HepG2 (cell line): ENCODE results near the gene VEGFA. TPM values are rescaled to one million over a fixed set of nuclear protein-coding genes. Genes with fewer than 3 reads are reported as not detected.

Source experiments
- ATAC-seq: fragments of 200-7000 bp; cut with Tn5 transposase; 3 replicates; pipeline ENCODE4 v1.9.1; 2020; ENCODE audit warnings: mild to moderate bottlenecking, moderate library complexity
- BruUV-seq: library from RNA; stranded (reverse); fragments of 400-500 nt; replicated peaks from 2 replicates; lab custom pipeline; 2021; lab: Mats Ljungman, UMichigan
- CTCF ChIA-PET: fragments of 300-600 bp; formaldehyde crosslinking; extraction: SDS; loops from one replicate; lab custom pipeline; 2021; ENCODE audit warnings: low total read pairs, inconsistent platforms, low intra/inter-chr PET ratio; lab: Yijun Ruan, JAX
- POLR2A ChIA-PET: fragments of 350-600 bp; sonication (Branson Sonifier 250); formaldehyde crosslinking; loops from one replicate; lab custom pipeline; 2020; ENCODE audit warnings: antibody characterized with exemption, inconsistent platforms; lab: Yijun Ruan, JAX
- DNase-seq: peaks from one replicate; pipeline ENCODE4 v3.0.0-alpha.2; 2015; ENCODE audit warnings: low spot score
- FAIRE-seq: peaks from 3 replicates; lab custom pipeline; 2011; peaks lifted over from hg19 to GRCh38; lab: Jason Lieb, UNC
- H2AFZ ChIP-seq: one replicate; pipeline ENCODE4 v1.6.1; 2011; ENCODE audit warnings: low read length, inconsistent platforms
- H3K27ac ChIP-seq: fragments of 300-600 bp; 3 replicates; pipeline ENCODE4 v1.8.0; 2011; ENCODE audit warnings: mixed run types, mild to moderate bottlenecking, mixed read lengths, low read length, inconsistent platforms; ENCODE audit not compliant: insufficient read depth; ENCODE audit errors: extremely low read length
- H3K27me3 ChIP-seq, 2 experiments: fragments of 200-600 bp in 1 of 2; 2 replicates in 1 of 2; 3 replicates in 1 of 2; pipeline versions ENCODE4 v1.6.0 to v1.8.0; 2011; ENCODE audit warnings: low read length in 2 of 2, mild to moderate bottlenecking in 2 of 2, moderate library complexity in 2 of 2, inconsistent platforms in 1 of 2; ENCODE audit not compliant: insufficient read depth in 2 of 2, control insufficient read depth in 1 of 2
- H3K36me3 ChIP-seq, 2 experiments: fragments of 200-600 bp in 1 of 2; replicated peaks in 1 of 2; 2 replicates in 1 of 2; 3 replicates in 1 of 2; pipeline versions ENCODE4 v1.5.1 to v1.8.0; 2011; ENCODE audit warnings: low read length in 2 of 2, inconsistent platforms in 1 of 2; ENCODE audit not compliant: insufficient read depth in 2 of 2, control insufficient read depth in 1 of 2
- H3K4me1 ChIP-seq: 2 replicates; pipeline ENCODE4 v1.5.1; 2012; ENCODE audit warnings: low read length, inconsistent platforms; ENCODE audit not compliant: insufficient read depth
- H3K4me2 ChIP-seq: 2 replicates; pipeline ENCODE4 v1.6.0; 2011; ENCODE audit warnings: low read depth, low read length, inconsistent platforms
- H3K4me3 ChIP-seq, 3 experiments: fragments of 200-600 bp in 1 of 3; sonication (generic), shearing (Covaris generic) in 1 of 3; replicated peaks in 1 of 3; 2 replicates each; pipeline ENCODE4 v1.5.1; 2011 to 2016; ENCODE audit warnings: low read length in 3 of 3, inconsistent platforms in 2 of 3, low read depth in 2 of 3, mild to moderate bottlenecking in 2 of 3, control low read depth in 1 of 3, mixed read lengths in 1 of 3; ENCODE audit not compliant: insufficient read depth in 1 of 3
- H3K79me2 ChIP-seq: one replicate; pipeline ENCODE4 v1.6.1; 2011; ENCODE audit warnings: low read length, inconsistent platforms; ENCODE audit not compliant: insufficient read depth
- H3K9ac ChIP-seq: 2 replicates; pipeline ENCODE4 v1.6.0; 2011; ENCODE audit warnings: mild to moderate bottlenecking, low read depth, low read length, inconsistent platforms; ENCODE audit not compliant: insufficient read depth
- H3K9me3 ChIP-seq: 2 replicates; pipeline ENCODE4 v1.5.1; 2012; ENCODE audit warnings: mild to moderate bottlenecking, low read length
- H4K20me1 ChIP-seq: 2 replicates; pipeline ENCODE4 v1.6.0; 2011; ENCODE audit warnings: inconsistent platforms, mild to moderate bottlenecking, low read length, moderate library complexity; ENCODE audit not compliant: insufficient read depth
- DMAP1 ChIP-seq: IDR thresholded peaks from 2 replicates; pipeline ENCODE4 v1.6.1; 2016
- KDM5B ChIP-seq: sonication (generic); formaldehyde crosslinking; IDR thresholded peaks from 2 replicates; pipeline ENCODE4 v1.4.0; 2020; ENCODE audit warnings: missing genetic modification reagents, mild to moderate bottlenecking, borderline replicate concordance
- LCORL ChIP-seq, 2 experiments: fragments of 450-650 bp in 1 of 2; sonication (generic) in 1 of 2; formaldehyde crosslinking in 1 of 2; IDR thresholded peaks; 2 replicates each; pipeline versions ENCODE4 v1.5.0 to v1.6.1; 2017 to 2020; ENCODE audit warnings: antibody characterized with exemption in 1 of 2, missing genetic modification reagents in 1 of 2
- MIXL1 ChIP-seq: IDR thresholded peaks from 2 replicates; pipeline ENCODE4 v1.6.1; 2016
- RFX3 ChIP-seq: IDR thresholded peaks from 2 replicates; pipeline ENCODE4 v1.6.1; 2016; ENCODE audit warnings: missing biosample characterization, missing genetic modification reagents
- SAFB2 ChIP-seq: sonication (generic); formaldehyde crosslinking; IDR thresholded peaks from 2 replicates; pipeline ENCODE4 v1.5.1; 2020; ENCODE audit warnings: missing genetic modification reagents, low read depth, mild to moderate bottlenecking, borderline replicate concordance
- STAG1 ChIP-seq: sonication (generic); formaldehyde crosslinking; IDR thresholded peaks from 2 replicates; pipeline ENCODE4 v1.4.0; 2020; ENCODE audit warnings: missing genetic modification reagents
- TP53 ChIP-seq: sonication (generic); formaldehyde crosslinking; conservative IDR thresholded peaks from 2 replicates; pipeline ENCODE4 v1.4.0; 2020; ENCODE audit warnings: missing genetic modification reagents
- ZNF501 ChIP-seq: sonication (generic); formaldehyde crosslinking; IDR thresholded peaks from 2 replicates; pipeline ENCODE4 v1.5.1; 2020; ENCODE audit warnings: mild to moderate bottlenecking, moderate library complexity, missing genetic modification reagents
- ZNF550 ChIP-seq: sonication (generic); formaldehyde crosslinking; IDR thresholded peaks from 2 replicates; pipeline ENCODE4 v1.4.0; 2020; ENCODE audit warnings: mild to moderate bottlenecking, missing genetic modification reagents, borderline replicate concordance
- ZNF891 ChIP-seq: sonication (generic); formaldehyde crosslinking; IDR thresholded peaks from 2 replicates; pipeline ENCODE4 v1.5.0; 2020; ENCODE audit warnings: mild to moderate bottlenecking, missing genetic modification reagents
- WGBS: methylation state at CpG from one replicate; pipeline ENCODE4 v1.1.6; 2017; ENCODE audit warnings: low lambda C conversion rate; 5-methylcytosine and 5-hydroxymethylcytosine counted together
- in situ Hi-C: cut with HindIII; loops from 2 replicates; pipeline ENCODE4 v1.10.0; 2017; ENCODE audit warnings: low pct_unique_long_range_greater_than_20kb; ENCODE audit not compliant: extremely low pct_ligation_motif_present
- intact Hi-C: fragments of 100-400 bp; cut with micrococcal nuclease; formaldehyde crosslinking; loops from one replicate; pipeline ENCODE4 v1.10.0; 2022; ENCODE audit not compliant: unreplicated experiment
- polyA plus RNA-seq, 8 experiments: library from polyadenylated mRNA; depleted of rRNA in 3 of 8; stranded (reverse) in 7 of 8; unstranded in 1 of 8; fragments of >200 nt; fragmentation: Illumina TruSeq in 4 of 8; extraction: Trizol in 4 of 8; gene quantifications; 2 replicates each; pipeline versions ENCODE4 v1.2.1 to v1.2.3, GENCODE V29; 2011 to 2016; ENCODE audit warnings: low read depth in 4 of 8, missing spikeins in 1 of 8, mixed read lengths in 1 of 8; ENCODE audit not compliant: insufficient read depth in 1 of 8
- total RNA-seq, 5 experiments: library from RNA; depleted of rRNA; stranded (reverse); fragments of >200 nt; fragmentation: Illumina TruSeq; extraction: Trizol; gene quantifications; 2 replicates each; pipeline ENCODE4 v1.2.3, GENCODE V29; 2016; ENCODE audit warnings: low read depth in 1 of 5
- TF ChIP-seq, protein P1 (sequence below): sonication (generic); formaldehyde crosslinking; IDR thresholded peaks from 2 replicates; pipeline ENCODE4 v1.4.0; 2020; ENCODE audit warnings: missing genetic modification reagents, borderline replicate concordance
- TF ChIP-seq, protein P2 (sequence below): sonication (generic); formaldehyde crosslinking; IDR thresholded peaks from 2 replicates; pipeline ENCODE4 v1.9.0; 2022; ENCODE audit warnings: missing genetic modification reagents, mild to moderate bottlenecking, borderline replicate concordance
- TF ChIP-seq, protein P3 (sequence below): sonication (generic); formaldehyde crosslinking; IDR thresholded peaks from 2 replicates; pipeline ENCODE4 v1.5.1; 2020; ENCODE audit warnings: missing genetic modification reagents, mild to moderate bottlenecking, borderline replicate concordance

VEGFA gene
- total and polyA plus RNA-seq, 2 of the 13 experiments (the other 11 are each of a cell fraction or from before 2014, with no cell fraction given): 68.1 to 629 TPM

DNA sequence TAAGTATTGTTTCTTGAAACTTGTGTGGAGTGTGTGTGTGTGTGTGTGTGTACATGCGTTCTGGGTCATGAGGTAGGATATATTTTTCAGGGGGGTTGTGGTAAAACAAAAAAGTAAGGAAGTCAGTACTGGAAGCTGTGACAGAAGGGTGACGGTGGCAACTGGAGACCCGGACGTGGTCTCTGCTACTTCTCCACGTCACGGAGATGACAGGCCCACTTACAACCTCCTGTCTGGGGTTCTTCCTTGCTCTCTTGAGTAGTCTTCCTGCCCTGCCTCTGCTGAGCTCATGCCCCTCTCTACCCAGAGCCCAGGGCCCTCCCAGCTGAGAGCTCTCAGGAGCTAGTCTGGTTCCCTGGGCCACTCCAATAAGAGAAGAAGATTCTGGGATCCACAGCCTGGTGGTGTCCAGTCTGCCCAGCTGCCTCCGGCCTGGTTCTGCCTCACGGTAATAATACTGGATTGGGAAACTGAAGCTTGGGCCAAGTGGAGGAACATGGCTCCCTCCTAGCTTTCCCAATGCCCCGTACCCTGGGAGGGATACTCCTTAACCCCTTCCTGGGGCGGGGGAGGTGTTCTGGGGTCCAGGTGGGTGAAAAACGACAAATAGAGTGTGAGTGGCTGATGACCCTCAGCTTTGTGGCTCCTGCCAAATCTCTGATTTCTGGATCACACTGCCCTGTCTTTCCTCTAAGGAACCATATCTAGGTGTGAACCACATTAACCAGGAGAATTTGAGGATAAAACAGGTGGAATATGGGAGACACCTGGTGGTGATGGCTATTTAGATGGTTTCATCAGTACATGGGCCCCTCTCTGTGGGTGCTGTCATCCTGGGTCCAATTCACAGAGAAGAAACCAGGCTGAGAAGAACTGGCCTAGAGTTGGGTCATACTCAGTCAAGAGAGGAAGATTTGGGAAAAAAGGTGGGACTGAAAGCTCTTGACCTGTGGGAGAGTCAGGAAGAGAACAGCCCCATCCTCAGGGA is 27.2 kb downstream of the VEGFA start (continued):
- TF ChIP-seq RFX3 (CRISPR knock-in tag) (no peak), KDM5B (CRISPR knock-in tag) (no peak), STAG1 (CRISPR knock-in tag) (peak; percentile 78), ZNF501 (CRISPR knock-in tag) (peak; percentile 76; the same call in 1 of the 2 replicates), ZNF891 (CRISPR knock-in tag) (no peak), DMAP1 (CRISPR knock-in tag) (no peak), MIXL1 (0 out of 2 replicates have a peak, but pooled peaks have one; percentile 19)
- TF ChIP-seq, protein P1, sequence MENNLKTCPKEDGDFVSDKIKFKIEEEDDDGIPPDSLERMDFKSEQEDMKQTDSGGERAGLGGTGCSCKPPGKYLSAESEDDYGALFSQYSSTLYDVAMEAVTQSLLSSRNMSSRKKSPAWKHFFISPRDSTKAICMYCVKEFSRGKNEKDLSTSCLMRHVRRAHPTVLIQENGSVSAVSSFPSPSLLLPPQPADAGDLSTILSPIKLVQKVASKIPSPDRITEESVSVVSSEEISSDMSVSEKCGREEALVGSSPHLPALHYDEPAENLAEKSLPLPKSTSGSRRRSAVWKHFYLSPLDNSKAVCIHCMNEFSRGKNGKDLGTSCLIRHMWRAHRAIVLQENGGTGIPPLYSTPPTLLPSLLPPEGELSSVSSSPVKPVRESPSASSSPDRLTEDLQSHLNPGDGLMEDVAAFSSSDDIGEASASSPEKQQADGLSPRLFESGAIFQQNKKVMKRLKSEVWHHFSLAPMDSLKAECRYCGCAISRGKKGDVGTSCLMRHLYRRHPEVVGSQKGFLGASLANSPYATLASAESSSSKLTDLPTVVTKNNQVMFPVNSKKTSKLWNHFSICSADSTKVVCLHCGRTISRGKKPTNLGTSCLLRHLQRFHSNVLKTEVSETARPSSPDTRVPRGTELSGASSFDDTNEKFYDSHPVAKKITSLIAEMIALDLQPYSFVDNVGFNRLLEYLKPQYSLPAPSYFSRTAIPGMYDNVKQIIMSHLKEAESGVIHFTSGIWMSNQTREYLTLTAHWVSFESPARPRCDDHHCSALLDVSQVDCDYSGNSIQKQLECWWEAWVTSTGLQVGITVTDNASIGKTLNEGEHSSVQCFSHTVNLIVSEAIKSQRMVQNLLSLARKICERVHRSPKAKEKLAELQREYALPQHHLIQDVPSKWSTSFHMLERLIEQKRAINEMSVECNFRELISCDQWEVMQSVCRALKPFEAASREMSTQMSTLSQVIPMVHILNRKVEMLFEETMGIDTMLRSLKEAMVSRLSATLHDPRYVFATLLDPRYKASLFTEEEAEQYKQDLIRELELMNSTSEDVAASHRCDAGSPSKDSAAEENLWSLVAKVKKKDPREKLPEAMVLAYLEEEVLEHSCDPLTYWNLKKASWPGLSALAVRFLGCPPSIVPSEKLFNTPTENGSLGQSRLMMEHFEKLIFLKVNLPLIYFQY (CRISPR knock-in tag): peak; percentile 43; the same call in 1 of the 2 replicates

DNA sequence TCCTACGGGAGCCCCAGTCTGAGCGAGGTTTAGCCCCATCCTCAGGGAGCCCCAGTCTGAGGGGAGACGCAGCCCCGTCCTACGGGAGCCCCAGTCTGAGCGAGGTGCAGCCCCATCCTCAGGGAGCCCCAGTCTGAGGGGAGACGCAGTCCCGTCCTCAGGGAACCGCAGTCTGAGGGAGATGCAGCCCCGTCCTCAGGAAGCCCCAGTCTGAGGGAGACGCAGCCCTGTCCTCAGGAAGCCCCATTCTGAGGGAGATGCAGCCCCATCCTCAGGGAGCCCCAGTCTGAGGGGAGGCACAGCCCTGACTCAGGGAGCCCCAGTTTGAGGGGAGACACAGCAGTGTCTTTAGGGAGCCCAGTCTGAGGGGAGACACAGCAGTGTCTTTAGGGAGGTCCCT is 27.9 kb downstream of the VEGFA start:
- no peak for ATAC-seq
- TF ChIP-seq, protein P2, sequence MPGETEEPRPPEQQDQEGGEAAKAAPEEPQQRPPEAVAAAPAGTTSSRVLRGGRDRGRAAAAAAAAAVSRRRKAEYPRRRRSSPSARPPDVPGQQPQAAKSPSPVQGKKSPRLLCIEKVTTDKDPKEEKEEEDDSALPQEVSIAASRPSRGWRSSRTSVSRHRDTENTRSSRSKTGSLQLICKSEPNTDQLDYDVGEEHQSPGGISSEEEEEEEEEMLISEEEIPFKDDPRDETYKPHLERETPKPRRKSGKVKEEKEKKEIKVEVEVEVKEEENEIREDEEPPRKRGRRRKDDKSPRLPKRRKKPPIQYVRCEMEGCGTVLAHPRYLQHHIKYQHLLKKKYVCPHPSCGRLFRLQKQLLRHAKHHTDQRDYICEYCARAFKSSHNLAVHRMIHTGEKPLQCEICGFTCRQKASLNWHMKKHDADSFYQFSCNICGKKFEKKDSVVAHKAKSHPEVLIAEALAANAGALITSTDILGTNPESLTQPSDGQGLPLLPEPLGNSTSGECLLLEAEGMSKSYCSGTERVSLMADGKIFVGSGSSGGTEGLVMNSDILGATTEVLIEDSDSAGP (CRISPR knock-in tag): 0 out of 2 replicates have a peak, but pooled peaks have one; percentile 8
- TF ChIP-seq TP53 (CRISPR knock-in tag) (no peak), ZNF550 (CRISPR knock-in tag) (0 out of 2 replicates have a peak, but pooled peaks have one; percentile 49), LCORL (IDR thresholded peaks at IDR 0.05) (no peak), LCORL (CRISPR knock-in tag; IDR thresholded peaks at IDR 0.05) (no peak), SAFB2 (CRISPR knock-in tag) (0 out of 2 replicates have a peak, but pooled peaks have one; percentile 56)
- TF ChIP-seq, protein P3, sequence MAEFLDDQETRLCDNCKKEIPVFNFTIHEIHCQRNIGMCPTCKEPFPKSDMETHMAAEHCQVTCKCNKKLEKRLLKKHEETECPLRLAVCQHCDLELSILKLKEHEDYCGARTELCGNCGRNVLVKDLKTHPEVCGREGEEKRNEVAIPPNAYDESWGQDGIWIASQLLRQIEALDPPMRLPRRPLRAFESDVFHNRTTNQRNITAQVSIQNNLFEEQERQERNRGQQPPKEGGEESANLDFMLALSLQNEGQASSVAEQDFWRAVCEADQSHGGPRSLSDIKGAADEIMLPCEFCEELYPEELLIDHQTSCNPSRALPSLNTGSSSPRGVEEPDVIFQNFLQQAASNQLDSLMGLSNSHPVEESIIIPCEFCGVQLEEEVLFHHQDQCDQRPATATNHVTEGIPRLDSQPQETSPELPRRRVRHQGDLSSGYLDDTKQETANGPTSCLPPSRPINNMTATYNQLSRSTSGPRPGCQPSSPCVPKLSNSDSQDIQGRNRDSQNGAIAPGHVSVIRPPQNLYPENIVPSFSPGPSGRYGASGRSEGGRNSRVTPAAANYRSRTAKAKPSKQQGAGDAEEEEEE: 0 out of 2 replicates have a peak, but pooled peaks have one; percentile 49
- TF ChIP-seq, all 625 proteins: peak for 4
- WGBS: 76% methylated on average over 6 of the region's 11 CpGs
- H3K27ac ChIP-seq: no peak overlapping the region
- no peaks in the 10 kb centered on the region for H3K36me3 ChIP-seq
- no peak overlapping the region for H3K9ac ChIP-seq
- peaks cover 2 to 22% of the 10 kb centered on the region in 2 experiments; a peak in 1 of 5 replicates for H3K27me3 ChIP-seq
- no peak overlapping the region for H3K4me2 ChIP-seq
- no peaks in the 10 kb centered on the region for H4K20me1 ChIP-seq
- in situ Hi-C loops (no loop called here), intact Hi-C loops (loop anchor here (1.0 kb wide), 2 partner anchors 131 to 253 kb away; no protein-coding TSS in a partner anchor)
- FAIRE-seq (no peak), DNase-seq (no peak)
- H3K9me3 ChIP-seq: no peaks in the 10 kb centered on the region
- no peak overlapping the region for H2AFZ ChIP-seq
- CTCF ChIA-PET: interaction anchor here (0.9 kb wide), 1 partner anchor 23 kb away, joined by 3 read pairs; no protein-coding TSS in a partner anchor
- H3K79me2 ChIP-seq: no peaks in the 10 kb centered on the region
- H3K4me1 ChIP-seq: peaks cover 75% of the 10 kb centered on the region
- no TSS peak for BruUV-seq
- H3K4me3 ChIP-seq: no peak overlapping the region
- POLR2A ChIA-PET: no interaction called here
